ENCODE measurements around the gene SH2D6.

The SH2D6 gene

DNA sequence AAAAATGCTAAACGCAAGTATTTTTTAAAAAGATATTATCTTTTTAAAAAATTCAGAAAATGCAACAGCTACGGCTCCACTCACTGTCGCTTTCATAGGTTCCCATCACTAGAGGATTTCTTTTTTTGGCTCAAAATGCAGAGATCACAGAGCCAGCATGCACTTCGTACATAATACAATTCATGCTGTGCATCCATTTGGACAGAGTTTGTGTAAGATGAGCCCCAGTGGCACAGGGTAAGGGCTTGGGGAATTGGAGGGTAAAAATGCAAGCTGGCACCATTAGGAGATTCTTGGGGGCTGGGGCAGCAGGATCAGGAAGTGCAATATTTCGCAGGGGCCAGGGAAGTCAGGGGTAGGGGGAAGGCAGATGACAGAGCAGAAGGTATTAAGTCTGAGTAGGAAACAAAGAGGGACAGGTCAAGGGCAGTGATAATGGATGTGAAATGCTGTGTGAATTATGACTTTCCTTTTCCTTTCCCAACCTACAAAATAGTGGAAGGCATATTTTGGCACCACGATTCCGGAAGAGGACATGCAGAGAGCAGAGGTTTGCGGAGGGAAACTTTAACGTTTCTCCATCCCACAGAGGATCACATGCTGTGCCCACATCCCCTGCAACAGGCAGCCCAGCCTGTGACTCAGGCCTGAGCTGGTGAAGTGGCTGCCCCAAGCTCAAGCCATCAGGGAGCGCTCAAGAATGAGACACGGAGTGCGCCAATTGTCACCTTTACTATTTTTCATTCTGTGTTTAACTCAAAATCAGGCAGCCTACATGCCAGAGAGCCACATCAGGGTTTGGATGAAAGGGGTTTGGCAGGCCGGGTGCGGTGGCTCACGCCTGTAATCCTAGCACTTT lies 13.1 kb upstream of the SH2D6 start:
- no peaks in the 10 kb centered on the region for H3K36me3 ChIP-seq (replicated peaks; ENCODE audit: insufficient read depth, low read length)
- no peaks in the 10 kb centered on the region for H3K9me3 ChIP-seq (replicated peaks; ENCODE audit: insufficient read depth, low read length)
- H4K20me1 ChIP-seq (ENCODE audit: insufficient read depth, low read length), result no peaks in the 10 kb centered on the region
- no peak for TF ChIP-seq EZH2phosphoT487 (IDR thresholded peaks at IDR 0.05; ENCODE audit: low read length)
- peaks cover 22% of the 10 kb centered on the region for H3K4me1 ChIP-seq (ENCODE audit: low read length)
- no peak overlapping the region for H3K4me2 ChIP-seq (ENCODE audit: low read depth, low read length)
- no peak overlapping the region for H3K9ac ChIP-seq (ENCODE audit: low read length)
- H3K27me3 ChIP-seq (replicated peaks; ENCODE audit: insufficient read depth, low read length), result no peaks in the 10 kb centered on the region
- no peak overlapping the region for H3K27ac ChIP-seq (ENCODE audit: low read length)
- H3F3A ChIP-seq (ENCODE audit: insufficient read depth, low read length), result peaks cover 8% of the 10 kb centered on the region
- H3K9me2 ChIP-seq (replicated peaks; ENCODE audit: insufficient read depth, low read length), result no peaks in the 10 kb centered on the region
- no peak for DNase-seq
- no peaks in the 10 kb centered on the region for H3K79me2 ChIP-seq (ENCODE audit: low read length)
- H3K4me3 ChIP-seq (ENCODE audit: low read length), result no peak overlapping the region
- no peak overlapping the region for H2AFZ ChIP-seq (ENCODE audit: low read length)

- no peak for TF ChIP-seq CTCF (IDR thresholded peaks at IDR 0.05; ENCODE audit: low read length)
- no peak for TF ChIP-seq EZH2phosphoT487 (IDR thresholded peaks at IDR 0.05; ENCODE audit: low read length)
- TF ChIP-seq EZH2 (optimal IDR thresholded peaks at IDR 0.05; ENCODE audit: low read depth, low read length), result no peak
- no peaks in the 10 kb centered on the region for H3K9me2 ChIP-seq (replicated peaks; ENCODE audit: insufficient read depth, low read length)
- no peaks in the 10 kb centered on the region for H3K79me2 ChIP-seq (ENCODE audit: low read length)
- no peak within 1 kb of the TSS for H3K27ac ChIP-seq (ENCODE audit: low read length)
- peaks cover 24% of the 10 kb centered on the region for H3K4me1 ChIP-seq (ENCODE audit: low read length)
- peaks cover 8% of the 10 kb centered on the region for H3F3A ChIP-seq (ENCODE audit: insufficient read depth, low read length)
- peak; percentile 26 for DNase-seq
- no peaks in the 10 kb centered on the region for H4K20me1 ChIP-seq (ENCODE audit: insufficient read depth, low read length)
- H3K9me3 ChIP-seq (replicated peaks; ENCODE audit: insufficient read depth, low read length), result no peaks in the 10 kb centered on the region
- no peaks in the 10 kb centered on the region for H3K27me3 ChIP-seq (replicated peaks; ENCODE audit: insufficient read depth, low read length)
- no peak within 1 kb of the TSS for H3K9ac ChIP-seq (ENCODE audit: low read length)
- peak within 1 kb of the TSS; percentile 88 for H3K4me2 ChIP-seq (ENCODE audit: low read depth, low read length)
- peak within 1 kb of the TSS; percentile 32; the same call in 1 of the 2 replicates for H2AFZ ChIP-seq (ENCODE audit: low read length)
- H3K4me3 ChIP-seq (ENCODE audit: low read length), result peak within 1 kb of the TSS; percentile 42
- no peaks in the 10 kb centered on the region for H3K36me3 ChIP-seq (replicated peaks; ENCODE audit: insufficient read depth, low read length)
Measured at GRCh38 chr2:85409845-85410583, 8.5 kb upstream of the SH2D6 start, which contains the start of gene CAPG. CAPG (minus strand) TSS chr2:85410366; CDS start chr2:85402145, 8,221 bp downstream.

DNA sequence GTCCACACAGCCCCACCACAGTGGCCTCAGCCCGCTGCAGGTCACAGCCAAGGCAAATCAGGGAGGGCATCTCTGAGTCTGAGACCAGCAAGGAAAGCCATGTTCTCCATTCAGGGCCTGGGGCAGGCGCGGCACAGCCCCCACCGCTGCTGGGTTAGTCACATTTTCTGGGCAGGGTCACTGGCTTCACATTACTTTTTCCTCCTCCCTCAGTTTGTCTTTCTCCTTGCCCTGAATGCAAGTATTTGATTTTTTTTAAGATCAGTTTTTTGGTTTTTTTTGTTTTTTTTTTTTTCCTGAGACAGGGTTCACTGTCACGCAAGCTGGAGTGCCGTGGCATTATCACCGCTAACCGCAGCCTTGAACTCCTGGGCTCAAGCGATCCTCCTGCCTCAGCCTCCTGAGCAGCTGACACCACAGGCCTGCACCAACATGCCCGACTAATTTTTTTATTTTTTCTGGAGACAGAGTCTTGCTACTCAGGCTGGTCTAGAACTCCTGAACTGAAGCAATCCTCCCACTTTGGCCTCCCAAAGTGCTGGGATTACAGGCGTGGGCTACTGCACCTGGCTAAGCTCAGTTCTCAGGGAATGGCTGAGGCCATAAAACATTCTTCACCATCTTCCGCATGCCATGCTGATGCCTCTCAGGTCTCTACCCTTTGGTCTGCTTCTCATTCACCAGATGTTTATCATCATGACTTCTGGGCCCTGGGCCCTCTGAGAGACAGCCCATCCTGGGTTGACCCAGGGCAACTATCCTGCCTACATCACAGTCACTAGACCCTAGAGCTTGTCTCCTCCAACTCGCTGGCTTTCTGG lies 7.7 kb upstream of the SH2D6 start:
- Histone ChIP-seq H3K79me2 (ENCODE audit: low read length) (no peaks in the 10 kb centered on the region), H4K20me1 (ENCODE audit: insufficient read depth, low read length) (no peaks in the 10 kb centered on the region), H3K36me3 (replicated peaks; ENCODE audit: insufficient read depth, low read length) (no peaks in the 10 kb centered on the region), H2AFZ (ENCODE audit: low read length) (0 out of 2 replicates have a peak overlapping the region, but pooled peaks have one; percentile 32), H3F3A (ENCODE audit: insufficient read depth, low read length) (peaks cover 10% of the 10 kb centered on the region), H3K9me3 (replicated peaks; ENCODE audit: insufficient read depth, low read length) (no peaks in the 10 kb centered on the region), H3K4me3 (ENCODE audit: low read length) (no peak overlapping the region), H3K9ac (ENCODE audit: low read length) (no peak overlapping the region), H3K9me2 (replicated peaks; ENCODE audit: insufficient read depth, low read length) (no peaks in the 10 kb centered on the region), H3K27me3 (replicated peaks; ENCODE audit: insufficient read depth, low read length) (no peaks in the 10 kb centered on the region), H3K27ac (ENCODE audit: low read length) (no peak overlapping the region), H3K4me2 (ENCODE audit: low read depth, low read length) (peak overlapping the region; percentile 88), H3K4me1 (ENCODE audit: low read length) (peaks cover 24% of the 10 kb centered on the region)
- TF ChIP-seq CTCF (IDR thresholded peaks at IDR 0.05; ENCODE audit: low read length), result no peak
- TF ChIP-seq EZH2phosphoT487 (IDR thresholded peaks at IDR 0.05; ENCODE audit: low read length), result no peak
- TF ChIP-seq EZH2 (optimal IDR thresholded peaks at IDR 0.05; ENCODE audit: low read depth, low read length), result no peak
- no peak for DNase-seq

All from MM.1S (cell line).